ENCODE measurements around the gene C15orf39. TPM values are rescaled to one million over a fixed set of nuclear protein-coding genes. Genes with fewer than 3 reads are reported as not detected.
"Not testable (repeated sequence)": the region's sequence is repeated elsewhere in the genome, so short reads cannot be mapped to it uniquely, and the experiment has no call there.

Gene C15orf39
- total RNA-seq, 3 donors from 2014 or later (not counting 1 experiment from before 2014, with no cell fraction given): 63.5 to 89.2 (median 70.1) TPM

DNA sequence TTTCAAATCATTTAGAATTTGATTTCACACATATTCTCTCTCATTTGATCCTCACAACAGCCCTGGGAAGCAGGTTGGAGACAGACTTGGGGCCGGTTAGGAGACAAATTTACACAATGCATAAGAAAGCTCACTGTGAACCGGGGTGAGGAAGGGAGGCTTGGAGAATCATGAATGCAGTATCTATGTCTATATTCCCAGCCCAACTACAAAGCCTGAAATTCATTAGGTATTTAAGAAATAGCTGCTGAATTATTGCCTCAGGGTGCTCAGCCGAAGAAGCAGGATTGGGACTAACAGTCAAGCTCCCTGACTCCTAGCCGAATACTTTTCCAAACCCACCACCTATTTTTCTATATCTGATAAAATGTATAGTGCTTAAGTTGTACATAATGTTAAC lies 48.0 kb downstream of the C15orf39 start:
- Mint-ChIP-seq H3K36me3 (no peaks in the 10 kb centered on the region), H3K4me3 (no peak overlapping the region), H3K4me1 (no peaks in the 10 kb centered on the region), H3K27me3 (ENCODE audit: low read depth in 2 of 2) (peaks cover 10 to 24% of the 10 kb centered on the region in 2 donors), H3K27ac (no peak overlapping the region), H3K9me3 (no peaks in the 10 kb centered on the region)
- WGBS (ENCODE audit: insufficient coverage): no CpG with 5 or more reads among the region's 4 CpGs
- Histone ChIP-seq H3K36me3 (ENCODE audit: control insufficient read depth, insufficient read depth, low read length) (no peaks in the 10 kb centered on the region), H3K4me1 (ENCODE audit: control insufficient read depth, insufficient read depth, low read length) (no peaks in the 10 kb centered on the region), H3K27me3 (ENCODE audit: control insufficient read depth, insufficient read depth, low read length) (no peaks in the 10 kb centered on the region), H3K27ac (ENCODE audit: low read length) (no peak overlapping the region), H3K4me3 (ENCODE audit: low read length) (no peak overlapping the region), H3K9me3 (ENCODE audit: control insufficient read depth, insufficient read depth, low read length) (no peaks in the 10 kb centered on the region)
- TF ChIP-seq, protein P1, sequence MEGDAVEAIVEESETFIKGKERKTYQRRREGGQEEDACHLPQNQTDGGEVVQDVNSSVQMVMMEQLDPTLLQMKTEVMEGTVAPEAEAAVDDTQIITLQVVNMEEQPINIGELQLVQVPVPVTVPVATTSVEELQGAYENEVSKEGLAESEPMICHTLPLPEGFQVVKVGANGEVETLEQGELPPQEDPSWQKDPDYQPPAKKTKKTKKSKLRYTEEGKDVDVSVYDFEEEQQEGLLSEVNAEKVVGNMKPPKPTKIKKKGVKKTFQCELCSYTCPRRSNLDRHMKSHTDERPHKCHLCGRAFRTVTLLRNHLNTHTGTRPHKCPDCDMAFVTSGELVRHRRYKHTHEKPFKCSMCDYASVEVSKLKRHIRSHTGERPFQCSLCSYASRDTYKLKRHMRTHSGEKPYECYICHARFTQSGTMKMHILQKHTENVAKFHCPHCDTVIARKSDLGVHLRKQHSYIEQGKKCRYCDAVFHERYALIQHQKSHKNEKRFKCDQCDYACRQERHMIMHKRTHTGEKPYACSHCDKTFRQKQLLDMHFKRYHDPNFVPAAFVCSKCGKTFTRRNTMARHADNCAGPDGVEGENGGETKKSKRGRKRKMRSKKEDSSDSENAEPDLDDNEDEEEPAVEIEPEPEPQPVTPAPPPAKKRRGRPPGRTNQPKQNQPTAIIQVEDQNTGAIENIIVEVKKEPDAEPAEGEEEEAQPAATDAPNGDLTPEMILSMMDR (IDR thresholded peaks at IDR 0.05): no peak
- intact Hi-C loops (cut with micrococcal nuclease): no loop called here
- ATAC-seq: no peak
- no peak for DNase-seq

DNA sequence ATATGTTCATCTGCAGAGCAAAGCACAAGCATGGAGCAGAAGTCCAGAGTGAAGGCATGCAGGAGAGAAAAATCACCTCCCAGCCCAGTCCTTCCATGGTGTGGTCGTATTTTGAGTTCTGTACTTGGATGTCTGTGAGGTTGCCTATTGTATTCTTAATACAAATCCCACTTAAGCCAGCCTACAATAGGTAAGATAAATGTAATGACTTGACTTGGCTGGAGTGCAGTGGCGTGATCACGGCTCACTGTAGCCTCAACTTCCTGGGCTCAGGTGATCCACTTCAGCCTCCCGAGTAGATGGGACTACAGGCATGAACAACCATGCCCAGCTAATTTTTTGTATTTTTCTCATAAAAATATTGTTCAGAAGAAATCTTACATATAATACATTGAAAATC lies 49.7 kb downstream of the C15orf39 start:
- H3K27me3 Mint-ChIP-seq (ENCODE audit: low read depth in 2 of 2): peaks cover 6 to 17% of the 10 kb centered on the region in 2 donors
- WGBS (ENCODE audit: insufficient coverage): 86% methylated on average over 3 of the region's 4 CpGs
- H3K27ac Mint-ChIP-seq; H3K4me1 ChIP-seq (ENCODE audit: control insufficient read depth, insufficient read depth, low read length); H3K27ac ChIP-seq (ENCODE audit: low read length); intact Hi-C loops (cut with micrococcal nuclease); H3K36me3 ChIP-seq (ENCODE audit: control insufficient read depth, insufficient read depth, low read length); H3K4me3 ChIP-seq (ENCODE audit: low read length); H3K9me3 Mint-ChIP-seq; ATAC-seq; H3K9me3 ChIP-seq (ENCODE audit: control insufficient read depth, insufficient read depth, low read length); H3K4me1 Mint-ChIP-seq; H3K4me3 Mint-ChIP-seq; DNase-seq; H3K36me3 Mint-ChIP-seq; H3K27me3 ChIP-seq (ENCODE audit: control insufficient read depth, insufficient read depth, low read length): not testable (repeated sequence)

DNA sequence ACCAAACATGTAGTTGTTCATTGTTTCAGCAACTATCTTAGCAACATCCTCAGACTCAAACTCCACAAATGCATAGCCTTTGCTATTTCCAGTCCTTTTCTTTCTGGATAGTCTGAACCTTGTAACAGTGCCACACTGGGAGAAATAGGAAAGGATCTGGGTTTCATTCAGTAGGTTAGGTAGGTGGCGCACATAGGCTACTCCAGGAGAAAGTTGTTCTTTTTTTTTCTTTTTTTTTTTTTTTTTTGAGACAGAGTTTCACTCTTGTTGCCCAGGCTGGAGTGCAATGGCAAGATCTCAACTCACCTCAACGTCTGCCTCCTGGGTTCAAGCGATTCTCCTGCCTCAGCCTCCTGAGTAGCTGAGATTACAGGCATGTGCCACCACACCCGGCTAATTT lies 50.6 kb downstream of the C15orf39 start:
- H3K27me3 ChIP-seq (ENCODE audit: control insufficient read depth, insufficient read depth, low read length); H3K36me3 Mint-ChIP-seq; H3K4me3 ChIP-seq (ENCODE audit: low read length); H3K9me3 Mint-ChIP-seq; intact Hi-C loops (cut with micrococcal nuclease); ATAC-seq; H3K4me1 ChIP-seq (ENCODE audit: control insufficient read depth, insufficient read depth, low read length); H3K36me3 ChIP-seq (ENCODE audit: control insufficient read depth, insufficient read depth, low read length); DNase-seq; H3K4me3 Mint-ChIP-seq; H3K27ac ChIP-seq (ENCODE audit: low read length); H3K9me3 ChIP-seq (ENCODE audit: control insufficient read depth, insufficient read depth, low read length); H3K27ac Mint-ChIP-seq; H3K4me1 Mint-ChIP-seq: not testable (repeated sequence)
- H3K27me3 Mint-ChIP-seq (ENCODE audit: low read depth in 2 of 2): peaks cover 6 to 17% of the 10 kb centered on the region in 2 donors
- 91% methylated on average over 4 of the region's 4 CpGs for WGBS (ENCODE audit: insufficient coverage)

DNA sequence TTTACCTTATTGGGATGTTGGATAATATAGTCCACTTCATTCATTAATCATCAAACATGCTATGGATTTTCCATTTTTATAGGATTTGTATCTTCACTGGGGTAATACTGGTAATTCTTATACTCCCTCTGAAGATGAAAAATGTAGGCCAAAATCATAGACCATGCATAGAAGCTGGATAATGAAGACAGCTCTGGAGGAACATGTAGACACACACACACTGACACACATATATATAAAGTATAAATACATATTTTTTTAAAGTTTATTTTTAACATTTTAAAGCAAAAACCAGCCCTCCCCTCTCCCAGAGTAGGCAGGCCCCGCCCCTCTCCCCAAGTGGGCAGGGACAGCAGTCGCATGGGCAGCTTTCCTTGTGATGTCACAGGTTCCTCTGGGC lies 56.4 kb downstream of the C15orf39 start, which contains the start of gene GOLGA6C:
TSS of gene GOLGA6C (plus strand) at position 301 of the 400 bp plus-strand sequence. CDS start 265 bp downstream, outside the sequence.
- intact Hi-C loops (cut with micrococcal nuclease): not testable (repeated sequence)

DNA sequence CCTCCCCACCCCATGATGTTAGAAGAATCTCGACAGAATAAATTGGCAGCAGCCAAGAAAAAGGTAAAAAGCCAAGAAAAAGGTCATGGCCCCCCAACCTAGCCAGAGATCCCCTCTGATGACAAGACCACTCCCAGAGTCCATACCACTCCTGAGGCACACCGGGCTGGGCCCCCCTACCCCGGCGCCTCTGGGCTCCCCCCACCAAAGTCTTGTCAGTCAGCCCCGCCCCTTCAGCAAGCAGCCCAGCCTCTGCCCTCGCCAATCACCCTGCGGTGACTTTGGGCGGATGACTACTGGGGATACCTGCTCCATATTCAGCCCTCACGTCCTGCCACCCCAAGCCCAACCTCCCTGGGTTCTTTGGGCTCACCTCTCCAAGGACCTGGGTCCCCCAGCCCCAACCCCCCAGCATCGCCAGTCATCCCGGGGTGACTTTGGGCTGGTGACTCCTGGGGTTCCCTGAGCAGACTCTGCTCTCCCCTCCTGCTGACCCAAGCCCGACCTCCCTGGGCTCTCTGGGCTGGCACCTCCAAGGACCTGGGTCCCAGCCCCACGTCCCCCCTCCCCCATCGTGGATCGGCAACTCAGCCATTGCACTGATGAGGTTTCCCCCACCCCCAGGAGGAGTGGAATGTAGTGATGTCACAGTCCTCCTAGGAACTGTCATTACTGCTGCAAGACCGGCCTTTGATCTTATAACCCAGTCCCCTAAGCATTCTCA lies 57.1 kb downstream of the C15orf39 start:
- DNase-seq; H3K27me3 Mint-ChIP-seq (ENCODE audit: low read depth in 2 of 2); H3K9me3 Mint-ChIP-seq; intact Hi-C loops (cut with micrococcal nuclease); H3K4me1 Mint-ChIP-seq; H3K4me3 Mint-ChIP-seq; ATAC-seq; H3K4me3 ChIP-seq (ENCODE audit: low read length); H3K36me3 Mint-ChIP-seq; H3K27me3 ChIP-seq (ENCODE audit: control insufficient read depth, insufficient read depth, low read length); H3K27ac ChIP-seq (ENCODE audit: low read length); H3K4me1 ChIP-seq (ENCODE audit: control insufficient read depth, insufficient read depth, low read length); H3K9me3 ChIP-seq (ENCODE audit: control insufficient read depth, insufficient read depth, low read length); H3K27ac Mint-ChIP-seq; H3K36me3 ChIP-seq (ENCODE audit: control insufficient read depth, insufficient read depth, low read length): not testable (repeated sequence)
- WGBS (ENCODE audit: insufficient coverage): 91% methylated on average over 4 of the region's 16 CpGs

More for the DNA sequence above, 56.4 kb downstream of the C15orf39 start, which contains the start of gene GOLGA6C:
- H3K4me1 ChIP-seq (ENCODE audit: control insufficient read depth, insufficient read depth, low read length); H3K27ac ChIP-seq (ENCODE audit: low read length); H3K9me3 ChIP-seq (ENCODE audit: control insufficient read depth, insufficient read depth, low read length); H3K9me3 Mint-ChIP-seq; H3K4me3 Mint-ChIP-seq; H3K27ac Mint-ChIP-seq; H3K36me3 ChIP-seq (ENCODE audit: control insufficient read depth, insufficient read depth, low read length); H3K4me1 Mint-ChIP-seq; H3K36me3 Mint-ChIP-seq; ATAC-seq; H3K27me3 Mint-ChIP-seq (ENCODE audit: low read depth in 2 of 2); DNase-seq; H3K27me3 ChIP-seq (ENCODE audit: control insufficient read depth, insufficient read depth, low read length); H3K4me3 ChIP-seq (ENCODE audit: low read length): not testable (repeated sequence)
- no CpG with 5 or more reads among the region's 2 CpGs for WGBS (ENCODE audit: insufficient coverage)

DNA sequence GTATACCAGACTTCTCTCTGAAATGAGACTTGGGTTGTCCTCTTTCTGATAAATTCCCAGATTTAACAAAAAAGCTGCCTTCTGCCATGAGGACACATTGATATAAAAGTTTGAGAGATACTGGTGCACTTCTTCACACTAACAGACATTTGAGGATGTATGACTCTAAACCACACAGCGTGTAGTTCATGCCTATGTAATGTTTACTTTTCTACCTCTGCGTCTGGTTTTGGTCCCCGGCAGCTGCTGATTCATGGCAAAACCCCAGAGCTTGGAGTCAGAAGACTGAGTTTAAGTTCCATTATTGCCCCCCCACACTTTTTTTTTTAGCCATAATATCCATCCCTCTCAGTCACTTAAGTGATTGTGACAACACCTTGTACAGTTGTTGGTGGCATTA lies 58.2 kb downstream of the C15orf39 start:
- H3K9me3 ChIP-seq (ENCODE audit: control insufficient read depth, insufficient read depth, low read length); H3K27ac ChIP-seq (ENCODE audit: low read length); H3K36me3 ChIP-seq (ENCODE audit: control insufficient read depth, insufficient read depth, low read length); H3K27ac Mint-ChIP-seq; H3K27me3 ChIP-seq (ENCODE audit: control insufficient read depth, insufficient read depth, low read length); H3K4me3 ChIP-seq (ENCODE audit: low read length); H3K27me3 Mint-ChIP-seq (ENCODE audit: low read depth in 2 of 2); H3K4me1 ChIP-seq (ENCODE audit: control insufficient read depth, insufficient read depth, low read length); DNase-seq; intact Hi-C loops (cut with micrococcal nuclease); H3K9me3 Mint-ChIP-seq; H3K4me1 Mint-ChIP-seq; H3K4me3 Mint-ChIP-seq; H3K36me3 Mint-ChIP-seq; ATAC-seq: not testable (repeated sequence)
- no CpG with 5 or more reads among the region's 3 CpGs for WGBS (ENCODE audit: insufficient coverage)
